Measurements from ENCODE around the gene GPR156.
"Not testable (repeated sequence)": the region's sequence is repeated elsewhere in the genome, so short reads cannot be mapped to it uniquely, and the experiment has no call there.

The GPR156 gene

GRCh38 chr3:120161902-120162301, 123.1 kb downstream of the GPR156 start:
- DNase-seq (ENCODE audit: low read depth in 2 of 2) = no peak

- no peak for DNase-seq (ENCODE audit: low read depth in 2 of 2)
These were observed 125.0 kb downstream of the GPR156 start for GRCh38 chr3:120160050-120160449.

- no peak for DNase-seq (ENCODE audit: low read depth in 2 of 2)
These were observed 127.3 kb downstream of the GPR156 start for GRCh38 chr3:120157681-120158080.

GRCh38 chr3:120157113-120157512, 127.9 kb downstream of the GPR156 start:
- no peak for DNase-seq (ENCODE audit: low read depth in 2 of 2)

- no peak for DNase-seq (ENCODE audit: low read depth in 2 of 2)
These were observed 128.3 kb downstream of the GPR156 start for GRCh38 chr3:120156699-120157098.

GRCh38 chr3:120155694-120156093, 129.3 kb downstream of the GPR156 start:
- DNase-seq (ENCODE audit: low read depth in 2 of 2) = not testable (repeated sequence)

GRCh38 chr3:120155108-120155507, 129.9 kb downstream of the GPR156 start:
- no peak for DNase-seq (ENCODE audit: low read depth in 2 of 2)

GRCh38 chr3:120153294-120153693, 131.7 kb downstream of the GPR156 start:
- no peak for DNase-seq (ENCODE audit: low read depth in 2 of 2)

GRCh38 chr3:120151791-120152190, 133.2 kb downstream of the GPR156 start:
- no peak for DNase-seq (ENCODE audit: low read depth in 2 of 2)

- no peak for DNase-seq (ENCODE audit: low read depth in 2 of 2)
These were observed 136.7 kb downstream of the GPR156 start for GRCh38 chr3:120148187-120148949.

GRCh38 chr3:120147072-120147871, 137.8 kb downstream of the GPR156 start:
- DNase-seq (ENCODE audit: low read depth in 2 of 2) = peak in 1 of 2 donors; percentile 11

- no peak for DNase-seq (ENCODE audit: low read depth in 2 of 2)
These were observed 139.3 kb downstream of the GPR156 start for GRCh38 chr3:120145542-120146285.

- no peak for DNase-seq (ENCODE audit: low read depth in 2 of 2)
These were observed 140.8 kb downstream of the GPR156 start for GRCh38 chr3:120144267-120144666.

GRCh38 chr3:120143676-120144075, 141.3 kb downstream of the GPR156 start:
- no peak for DNase-seq (ENCODE audit: low read depth in 2 of 2)

- DNase-seq (ENCODE audit: low read depth in 2 of 2) = no peak
These were observed 142.8 kb downstream of the GPR156 start for GRCh38 chr3:120142236-120142635.

GRCh38 chr3:120140098-120140742, 144.8 kb downstream of the GPR156 start:
- DNase-seq (ENCODE audit: low read depth in 2 of 2) = no peak

- no peak for DNase-seq (ENCODE audit: low read depth in 2 of 2)
These were observed 145.9 kb downstream of the GPR156 start for GRCh38 chr3:120139140-120139539.

GRCh38 chr3:120137548-120137947, 147.5 kb downstream of the GPR156 start:
- DNase-seq (ENCODE audit: low read depth in 2 of 2) = no peak

- DNase-seq (ENCODE audit: low read depth in 2 of 2) = no peak
These were observed 154.4 kb downstream of the GPR156 start for GRCh38 chr3:120130656-120131055.

GRCh38 chr3:120129718-120130513, 155.1 kb downstream of the GPR156 start:
- no peak for DNase-seq (ENCODE audit: low read depth in 2 of 2)

GRCh38 chr3:120129051-120129450, 156.0 kb downstream of the GPR156 start:
- DNase-seq (ENCODE audit: low read depth in 2 of 2) = no peak
